Activated T-helper 1 cell treated with anti-CD3 and anti-CD28 coated beads, Interleukin-2, amount 50 U/mL, for 16 hours (primary cell): Measurements from ENCODE around the gene MN1.

ENCODE experiments used
- DNase-seq, 2 donors: peaks; one replicate each; pipeline ENCODE4 v3.0.0-alpha.2; 2020; ENCODE audit warnings: low read depth in 1 of 2, low spot score in 1 of 2

The MN1 gene

GRCh38 chr22:27827604-27828587, 26.3 kb upstream of the MN1 start:
- DNase-seq, result no peak

- DNase-seq, result no peak
Observed at GRCh38 chr22:27825174-27825573, 23.6 kb upstream of the MN1 start.

DNA sequence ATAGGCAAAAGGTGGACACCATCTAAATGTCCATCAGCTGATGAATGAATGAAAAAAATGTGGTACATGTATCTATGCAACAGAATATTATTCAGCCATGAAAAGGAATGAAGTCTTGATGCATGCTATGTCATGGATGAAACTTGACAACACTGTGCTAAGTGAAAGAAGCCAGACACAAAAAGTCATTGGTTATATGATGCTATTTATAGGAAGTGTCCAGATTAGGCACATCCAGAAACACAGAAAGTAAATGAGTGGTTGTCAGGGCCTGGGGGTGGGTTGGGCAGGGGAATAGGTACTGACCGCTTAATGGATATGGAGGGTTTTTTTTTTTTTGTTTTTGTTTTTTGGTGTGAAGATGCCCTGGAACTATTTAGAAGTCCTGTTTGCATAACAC, 21.7 kb upstream of the MN1 start:
- DNase-seq, result no peak

DNA sequence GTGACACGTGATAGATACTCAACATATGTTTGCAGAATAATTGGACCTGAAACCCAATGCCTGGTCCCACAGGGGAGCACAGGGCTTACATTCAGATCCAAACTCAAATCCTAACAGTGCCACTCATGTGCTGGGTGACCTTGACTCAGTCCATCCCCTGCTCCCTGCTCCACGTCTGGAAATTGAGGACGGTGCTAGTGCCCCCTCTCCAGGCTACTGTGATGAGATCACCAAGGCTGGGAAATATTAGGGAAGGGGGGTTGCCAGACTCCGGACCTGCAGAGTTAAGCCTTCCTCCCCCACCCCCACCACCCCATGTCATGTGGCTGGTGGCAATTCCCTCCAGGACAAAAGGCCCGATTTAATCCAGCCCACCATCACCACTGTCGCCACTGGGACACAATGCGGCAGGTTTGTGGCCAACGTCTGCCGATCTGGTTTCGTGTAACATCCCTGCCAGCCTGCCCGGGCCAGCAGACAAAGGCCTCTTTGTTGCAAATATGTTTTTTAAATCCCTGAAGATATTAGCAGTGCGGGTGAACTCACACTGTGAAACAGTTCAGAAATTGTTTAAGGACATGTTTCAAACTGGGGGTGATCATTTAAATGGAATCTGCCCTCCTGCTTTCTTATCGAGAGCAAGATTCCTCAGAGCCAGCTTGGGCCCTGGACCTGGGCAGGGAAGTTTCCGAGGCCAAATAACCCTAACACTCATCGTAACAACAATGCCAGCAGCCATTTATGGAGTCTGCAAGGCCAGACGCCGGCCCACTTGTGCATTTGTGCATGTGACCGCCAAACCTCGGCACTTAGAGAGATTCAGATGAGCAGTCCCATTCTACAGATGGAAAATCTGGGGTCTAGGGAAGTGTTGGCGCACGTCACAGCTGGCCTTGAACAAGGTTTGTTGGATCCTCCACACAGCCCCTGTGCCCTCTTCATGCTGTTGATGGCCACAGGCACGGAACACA, 19.6 kb upstream of the MN1 start:
- no peak for DNase-seq

DNA sequence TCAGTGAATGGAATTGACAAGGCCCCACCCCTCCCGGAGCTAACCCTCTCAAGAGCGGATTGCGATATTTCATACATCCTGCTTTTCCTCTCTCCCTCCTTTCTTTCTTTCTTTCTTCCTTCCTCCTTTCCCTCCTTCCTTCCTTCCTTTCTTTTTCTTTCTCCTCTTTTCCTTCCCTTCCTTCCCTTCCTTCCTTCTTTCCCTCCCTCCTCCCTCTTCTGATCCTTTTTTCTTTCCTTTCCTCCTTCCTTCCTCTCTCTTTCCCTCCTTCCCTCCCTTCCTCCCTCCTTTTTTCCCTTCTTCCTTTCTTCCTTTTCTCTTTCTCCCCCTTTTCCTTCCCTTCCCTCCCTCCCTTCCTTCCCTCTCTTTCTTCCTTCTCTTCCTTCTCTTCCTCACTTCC, 15.0 kb upstream of the MN1 start:
- no peak for DNase-seq

GRCh38 chr22:27815826-27816530, 14.4 kb upstream of the MN1 start:
- no peak for DNase-seq

DNA sequence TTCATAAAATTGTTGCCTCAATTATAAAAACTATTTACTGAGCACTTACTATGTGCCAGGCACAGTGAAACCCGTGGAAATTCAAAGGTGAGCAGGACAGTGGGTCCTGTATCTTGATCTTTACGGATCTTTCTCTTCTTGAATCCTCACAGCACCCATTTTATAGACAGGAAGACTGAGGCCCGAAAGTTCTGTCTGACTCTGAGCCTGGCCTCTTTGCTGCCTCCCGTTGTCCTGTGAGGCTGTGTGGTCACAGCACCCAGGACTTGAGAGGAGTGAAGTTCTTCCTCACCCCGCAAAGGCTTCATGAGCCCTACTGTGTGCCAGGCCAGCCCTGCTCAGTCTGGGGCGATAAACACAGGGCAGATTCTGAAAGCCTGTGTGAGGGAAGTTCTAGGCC, 13.4 kb upstream of the MN1 start:
- DNase-seq, result no peak

DNA sequence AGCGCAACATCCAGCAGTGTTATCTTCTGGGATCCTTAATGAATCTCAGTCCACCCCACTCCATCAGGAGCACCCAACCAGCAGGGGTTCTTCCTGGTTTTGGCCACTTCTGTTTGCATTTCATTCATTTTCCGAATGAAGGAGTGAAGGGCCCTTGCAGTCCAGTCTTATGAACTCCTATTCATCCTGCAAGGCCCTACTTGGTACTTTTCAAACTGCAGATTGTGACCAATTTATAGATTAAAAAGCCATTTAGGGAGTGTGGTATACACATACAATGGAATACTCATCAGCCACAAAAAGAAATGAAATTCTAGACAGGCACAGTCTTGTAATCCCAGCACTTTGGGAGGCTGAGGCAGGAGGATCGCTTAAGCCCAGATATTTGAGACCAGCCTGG, 10.2 kb upstream of the MN1 start:
- no peak for DNase-seq

GRCh38 chr22:27810609-27811151, 9.1 kb upstream of the MN1 start:
- DNase-seq, result no peak

- DNase-seq, result no peak
Observed at GRCh38 chr22:27809700-27810608, 8.4 kb upstream of the MN1 start.

DNA sequence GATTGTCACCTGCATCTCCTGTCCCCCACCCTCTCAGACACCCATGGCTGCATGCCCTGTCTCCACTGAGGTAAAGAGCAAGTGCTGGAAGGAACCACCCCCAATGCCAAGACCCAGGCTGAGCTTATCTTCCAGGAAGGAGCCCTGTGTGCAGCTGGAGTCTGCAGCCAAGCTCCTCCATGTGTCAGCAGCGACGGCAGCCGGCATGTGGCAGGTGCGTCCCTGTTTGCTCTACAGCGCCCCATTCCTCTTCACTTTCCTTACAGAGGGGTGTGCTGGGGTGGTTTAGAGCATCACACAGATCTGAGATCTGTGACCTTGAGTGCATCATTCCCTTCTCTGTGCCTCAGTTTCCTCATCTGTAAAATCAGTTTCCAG, 7.7 kb upstream of the MN1 start:
- no peak for DNase-seq

DNA sequence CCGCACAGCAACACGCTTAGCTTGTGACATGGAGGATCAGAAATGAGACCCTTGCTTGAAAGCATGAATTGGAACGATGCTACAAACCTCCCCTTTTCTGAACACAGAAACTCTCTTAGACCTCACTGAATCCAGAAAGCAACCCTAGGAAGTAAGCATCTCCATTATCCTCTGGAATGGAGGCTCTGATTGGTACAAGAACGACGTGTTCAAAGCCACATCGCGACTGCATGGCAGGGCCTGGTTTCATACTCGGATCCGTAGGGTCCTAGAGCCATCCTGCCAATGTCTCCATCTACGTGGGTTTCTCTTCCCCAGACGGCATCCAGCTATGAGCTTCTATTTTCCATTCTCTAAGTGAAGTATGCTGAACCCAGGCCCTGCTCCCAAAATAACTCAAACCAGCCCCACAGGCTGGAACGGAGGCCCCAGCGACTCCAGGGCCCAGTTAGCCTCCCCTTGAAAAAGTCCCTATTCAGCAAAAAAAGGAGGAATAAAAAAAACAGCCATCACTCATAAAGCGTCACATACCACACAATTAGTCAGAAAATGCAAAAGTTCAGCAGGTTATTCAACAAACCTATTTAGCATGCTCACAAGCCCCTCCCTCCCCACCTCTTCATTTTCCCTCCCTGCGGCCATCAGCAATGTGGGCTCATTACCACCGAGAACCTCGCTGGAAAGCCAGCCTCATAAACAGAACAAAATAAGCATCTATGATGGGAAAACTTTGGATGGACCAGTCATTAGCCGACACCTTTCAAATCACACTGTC, 7.1 kb upstream of the MN1 start:
- no peak for DNase-seq

- DNase-seq, result no peak
Observed at GRCh38 chr22:27805841-27806240, 4.3 kb upstream of the MN1 start.

DNA sequence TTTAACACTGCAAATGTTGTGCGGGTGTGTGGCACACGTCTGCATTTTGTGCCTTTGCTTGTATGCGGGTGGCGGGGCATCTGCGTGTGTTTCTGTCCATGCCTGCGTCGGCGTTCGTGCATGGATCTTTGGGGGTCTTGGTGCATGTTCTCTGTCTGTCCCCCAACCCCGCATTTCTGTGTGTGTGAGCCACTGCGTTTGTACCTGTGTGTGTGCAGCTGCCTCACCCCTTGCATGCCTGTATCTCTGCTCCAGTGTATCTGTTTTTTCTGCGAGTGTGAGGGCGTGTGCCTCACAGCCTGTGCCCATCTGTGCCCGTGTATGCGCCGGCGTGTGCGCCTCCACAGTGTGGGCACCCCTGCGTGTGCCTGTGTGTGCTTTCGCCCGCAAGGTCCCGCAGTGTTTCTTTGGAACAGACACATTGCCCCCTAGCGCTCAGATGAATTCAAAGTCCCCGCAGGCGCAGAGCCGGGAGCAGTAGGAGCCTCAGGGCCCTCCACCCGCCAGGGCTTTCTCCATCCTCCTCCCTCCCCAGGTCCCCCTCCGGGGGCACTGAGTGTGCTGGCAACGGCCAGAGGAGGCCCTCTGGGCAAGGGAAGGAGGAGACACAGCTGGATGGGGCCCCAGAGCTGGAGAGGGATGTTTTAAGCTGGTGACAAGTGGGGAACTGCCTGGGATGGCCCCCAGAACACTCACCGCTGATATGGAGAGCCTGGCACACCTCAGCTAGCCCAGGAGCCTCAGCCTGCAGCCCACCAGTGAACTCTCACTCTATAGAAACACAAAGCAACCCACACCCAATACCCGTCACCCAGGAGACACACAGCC, 3.1 kb upstream of the MN1 start:
- DNase-seq, result peak; percentile 14 to 18

- DNase-seq, result no peak
Observed at GRCh38 chr22:27803841-27804415, 2.4 kb upstream of the MN1 start.

DNA sequence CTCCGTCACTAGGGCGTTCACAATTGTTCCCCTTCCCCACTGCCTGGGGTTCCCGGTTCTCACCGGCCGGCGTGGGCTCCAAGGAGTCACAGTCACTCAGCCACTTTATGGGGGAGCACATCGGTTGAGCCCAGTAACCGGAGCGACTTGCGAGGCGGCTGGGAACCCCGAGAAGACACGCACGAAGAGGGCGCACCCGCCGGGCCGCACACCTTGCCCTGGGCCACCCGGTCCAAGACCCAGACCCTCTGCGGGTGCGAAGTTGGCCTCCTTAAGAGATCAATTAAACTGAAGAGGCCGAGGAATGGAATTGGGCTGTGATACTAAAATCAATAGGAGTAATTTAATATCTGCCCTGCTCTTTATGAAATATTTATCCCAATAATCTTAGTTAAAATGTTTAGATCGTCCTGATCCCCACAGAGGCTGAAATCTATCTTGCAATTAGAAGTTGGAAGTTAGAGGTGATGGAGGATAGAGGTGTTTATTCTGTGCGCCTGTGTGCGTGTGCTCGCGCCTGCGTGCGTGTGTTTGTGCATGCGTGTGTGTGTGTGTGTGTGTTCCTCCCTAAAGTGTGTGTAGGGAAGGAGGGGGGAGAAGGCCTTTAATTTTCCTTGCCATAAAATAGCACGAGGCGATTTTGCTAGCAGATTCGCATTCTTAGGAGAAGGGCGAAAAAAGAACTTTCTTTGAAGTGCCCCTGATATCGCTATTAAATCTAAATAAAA, 954 bp upstream of the MN1 start:
- DNase-seq, result no peak

- no peak for DNase-seq
Observed at GRCh38 chr22:27801202-27801615, 347 bp downstream of the MN1 start.
